Stomach smooth muscle (tissue), 2 donors: Measurements from ENCODE around the gene KLHDC8B.

Experiments used
- H3K27ac ChIP-seq: one replicate; pipeline ENCODE4 v1.7.0; 2013; ENCODE audit warnings: mild to moderate bottlenecking, low read length, inconsistent platforms
- H3K27me3 ChIP-seq, 2 donors: one replicate each; pipeline ENCODE4 v1.7.0; 2013; ENCODE audit warnings: low read length in 2 of 2; ENCODE audit not compliant: insufficient read depth in 2 of 2, control insufficient read depth in 1 of 2
- H3K36me3 ChIP-seq, 2 donors: one replicate each; pipeline ENCODE4 v1.7.0; 2013; ENCODE audit warnings: low read length in 2 of 2; ENCODE audit not compliant: control insufficient read depth in 2 of 2, insufficient read depth in 2 of 2
- H3K4me1 ChIP-seq: one replicate; pipeline ENCODE4 v1.7.0; 2013; ENCODE audit warnings: low read length; ENCODE audit not compliant: control insufficient read depth, insufficient read depth
- H3K4me3 ChIP-seq, 2 donors: one replicate each; pipeline ENCODE4 v1.7.0; 2013; ENCODE audit warnings: low read length in 2 of 2
- H3K9ac ChIP-seq, 2 donors: one replicate each; pipeline ENCODE4 v1.7.0; 2013; ENCODE audit warnings: low read length in 2 of 2, mild to moderate bottlenecking in 1 of 2
- H3K9me3 ChIP-seq, 2 donors: one replicate each; pipeline ENCODE4 v1.7.0; 2013; ENCODE audit warnings: low read length in 2 of 2; ENCODE audit not compliant: control insufficient read depth in 2 of 2
- donor health status: healthy.
- donor health status: Pancreatic carcinoma.

The KLHDC8B gene

GRCh38 chr3:49171119-49171774 lies at the start of gene KLHDC8B:
TSS of gene KLHDC8B (plus strand) at chr3:49171598. CDS start at chr3:49172770, 1,172 bp downstream.
- H3K9ac ChIP-seq = peak within 1 kb of the TSS; percentile 83 to 90
- no peaks in the 10 kb centered on the region for H3K27me3 ChIP-seq
- H3K4me3 ChIP-seq = peak within 1 kb of the TSS; percentile 68 to 90
- no peaks in the 10 kb centered on the region for H3K9me3 ChIP-seq
- H3K27ac ChIP-seq = peak within 1 kb of the TSS; percentile 91
- H3K4me1 ChIP-seq = peaks cover 52% of the 10 kb centered on the region
- peaks cover 14 to 19% of the 10 kb centered on the region in 2 donors for H3K36me3 ChIP-seq

- peaks cover 58 to 65% of the 10 kb centered on the region in 2 donors for H3K36me3 ChIP-seq
- peaks cover 22% of the 10 kb centered on the region for H3K4me1 ChIP-seq
- no peak overlapping the region for H3K27ac ChIP-seq
- H3K9me3 ChIP-seq = no peaks in the 10 kb centered on the region
- H3K27me3 ChIP-seq = no peaks in the 10 kb centered on the region
- no peak overlapping the region for H3K9ac ChIP-seq
- no peak overlapping the region for H3K4me3 ChIP-seq
Measured at GRCh38 chr3:49122022-49122421, 49.4 kb upstream of the KLHDC8B start.

- peaks cover 22% of the 10 kb centered on the region for H3K4me1 ChIP-seq
- no peaks in the 10 kb centered on the region for H3K9me3 ChIP-seq
- H3K27ac ChIP-seq = no peak overlapping the region
- H3K9ac ChIP-seq = no peak overlapping the region
- H3K4me3 ChIP-seq = no peak overlapping the region
- peaks cover 55 to 61% of the 10 kb centered on the region in 2 donors for H3K36me3 ChIP-seq
- H3K27me3 ChIP-seq = no peaks in the 10 kb centered on the region
Measured at GRCh38 chr3:49122451-49122850, 48.9 kb upstream of the KLHDC8B start.

- Histone ChIP-seq H3K9ac (no peak overlapping the region), H3K27ac (no peak overlapping the region), H3K4me3 (no peak overlapping the region), H3K27me3 (no peaks in the 10 kb centered on the region), H3K9me3 (no peaks in the 10 kb centered on the region), H3K4me1 (peaks cover 22% of the 10 kb centered on the region), H3K36me3 (peaks cover 50 to 57% of the 10 kb centered on the region in 2 donors)
Measured at GRCh38 chr3:49122886-49123545, 48.4 kb upstream of the KLHDC8B start.

- H3K36me3 ChIP-seq = peaks cover 57 to 64% of the 10 kb centered on the region in 2 donors
- no peak overlapping the region for H3K9ac ChIP-seq
- H3K4me1 ChIP-seq = peaks cover 21% of the 10 kb centered on the region
- no peaks in the 10 kb centered on the region for H3K27me3 ChIP-seq
- no peak overlapping the region for H3K4me3 ChIP-seq
- H3K27ac ChIP-seq = no peak overlapping the region
- H3K9me3 ChIP-seq = no peaks in the 10 kb centered on the region
Measured at GRCh38 chr3:49123687-49124086, 47.7 kb upstream of the KLHDC8B start.

- Histone ChIP-seq H3K9me3 (no peaks in the 10 kb centered on the region), H3K36me3 (peaks cover 62 to 69% of the 10 kb centered on the region in 2 donors), H3K27ac (no peak overlapping the region), H3K27me3 (no peaks in the 10 kb centered on the region), H3K9ac (no peak overlapping the region), H3K4me1 (peaks cover 16% of the 10 kb centered on the region), H3K4me3 (no peak overlapping the region)
Measured at GRCh38 chr3:49124203-49124602, 47.2 kb upstream of the KLHDC8B start.

- Histone ChIP-seq H3K27ac (no peak overlapping the region), H3K36me3 (peaks cover 67 to 76% of the 10 kb centered on the region in 2 donors), H3K4me1 (peaks cover 15% of the 10 kb centered on the region)
Measured at GRCh38 chr3:49124991-49125670, 46.3 kb upstream of the KLHDC8B start.

GRCh38 chr3:49131040-49131439 lies 40.4 kb upstream of the KLHDC8B start:
- H3K27me3 ChIP-seq = no peaks in the 10 kb centered on the region
- peak overlapping the region; percentile 94 to 97 for H3K4me3 ChIP-seq
- no peak overlapping the region for H3K27ac ChIP-seq
- peaks cover 32 to 38% of the 10 kb centered on the region in 2 donors for H3K36me3 ChIP-seq
- H3K9me3 ChIP-seq = no peaks in the 10 kb centered on the region
- H3K4me1 ChIP-seq = peaks cover 37% of the 10 kb centered on the region
- peak overlapping the region; percentile 83 to 94 for H3K9ac ChIP-seq

More at GRCh38 chr3:49124991-49125670, 46.3 kb upstream of the KLHDC8B start:
- no peaks in the 10 kb centered on the region for H3K9me3 ChIP-seq
- no peak overlapping the region for H3K9ac ChIP-seq
- H3K4me3 ChIP-seq = no peak overlapping the region
- H3K27me3 ChIP-seq = no peaks in the 10 kb centered on the region

- Histone ChIP-seq H3K9ac (peak overlapping the region; percentile 83 to 94), H3K9me3 (no peaks in the 10 kb centered on the region), H3K36me3 (peaks cover 26 to 32% of the 10 kb centered on the region in 2 donors), H3K4me1 (peaks cover 37% of the 10 kb centered on the region), H3K27ac (peak overlapping the region; percentile 91), H3K4me3 (peak overlapping the region; percentile 94 to 97), H3K27me3 (no peaks in the 10 kb centered on the region)
Measured at GRCh38 chr3:49131576-49131975, 39.8 kb upstream of the KLHDC8B start.

- Histone ChIP-seq H3K4me1 (peaks cover 37% of the 10 kb centered on the region), H3K27ac (peak overlapping the region; percentile 91), H3K9ac (peak overlapping the region; percentile 83 to 94), H3K36me3 (peaks cover 26 to 27% of the 10 kb centered on the region in 2 donors), H3K4me3 (peak overlapping the region; percentile 94 to 97), H3K27me3 (no peaks in the 10 kb centered on the region), H3K9me3 (no peaks in the 10 kb centered on the region)
Measured at GRCh38 chr3:49132073-49132436, 39.3 kb upstream of the KLHDC8B start.
